ENCODE results near the gene ARSK. TPM values are rescaled to one million over a fixed set of nuclear protein-coding genes. Genes with fewer than 3 reads are reported as not detected.
A peak's percentile ranks its signal among the peaks of the same experiment; 100 is the strongest.

ARSK gene
- total RNA-seq, 1 donor from 2014 or later: 3.2 TPM

DNA sequence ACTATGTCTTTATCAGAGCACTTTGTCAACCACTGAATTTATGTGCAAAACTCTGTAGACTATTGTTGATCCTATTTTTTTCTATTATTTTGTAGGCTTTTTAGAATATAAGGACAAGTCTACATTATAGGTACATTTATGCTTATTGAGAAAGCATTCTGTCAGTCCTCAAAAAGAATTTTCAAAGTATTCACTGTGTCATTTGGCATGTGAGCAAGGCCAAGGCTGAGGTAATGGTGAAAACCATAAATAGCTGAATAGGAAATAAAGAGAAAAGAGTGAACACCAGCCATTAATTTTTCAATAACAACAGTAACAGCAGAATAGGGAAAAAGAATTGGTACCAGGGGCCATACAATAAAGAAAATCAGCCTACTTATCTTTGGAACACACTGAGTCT is 21.1 kb upstream of the ARSK start:
- H3K9me3 Mint-ChIP-seq: no peaks in the 10 kb centered on the region
- no peak overlapping the region for H3K4me3 Mint-ChIP-seq
- peaks cover 53% of the 10 kb centered on the region for H3K36me3 Mint-ChIP-seq (ENCODE audit: low read depth)
- intact Hi-C loops (cut with micrococcal nuclease): no loop called here
- peaks cover 11% of the 10 kb centered on the region for H3K4me1 Mint-ChIP-seq
- no peaks in the 10 kb centered on the region for H3K27me3 Mint-ChIP-seq
- no peak for DNase-seq
- H3K27ac Mint-ChIP-seq: no peak overlapping the region

DNA sequence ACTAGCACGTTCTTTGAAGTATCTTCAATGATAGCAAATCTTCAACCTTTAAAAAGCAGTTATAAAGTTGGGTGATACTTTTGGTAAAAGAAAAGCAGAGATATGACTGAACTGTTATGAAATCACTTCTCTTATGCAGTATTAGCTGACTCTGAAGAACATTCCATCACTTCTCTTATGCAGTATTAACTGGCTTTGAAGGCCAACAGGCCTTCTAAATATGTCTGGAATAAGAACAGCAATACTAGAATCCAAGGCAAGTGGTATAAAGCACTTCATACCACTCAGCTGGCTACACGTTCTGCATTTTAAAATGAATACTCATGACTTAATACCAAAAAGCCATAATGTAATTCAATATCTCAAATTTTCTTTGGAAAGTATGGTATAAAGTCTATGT is 17.4 kb upstream of the ARSK start:
- no peaks in the 10 kb centered on the region for H3K27me3 Mint-ChIP-seq
- peaks cover 67% of the 10 kb centered on the region for H3K36me3 Mint-ChIP-seq (ENCODE audit: low read depth)
- intact Hi-C loops (cut with micrococcal nuclease): no loop called here
- no peak overlapping the region for H3K27ac Mint-ChIP-seq
- H3K4me1 Mint-ChIP-seq: peaks cover 7% of the 10 kb centered on the region
- H3K4me3 Mint-ChIP-seq: no peak overlapping the region
- H3K9me3 Mint-ChIP-seq: no peaks in the 10 kb centered on the region
- no peak for DNase-seq

DNA sequence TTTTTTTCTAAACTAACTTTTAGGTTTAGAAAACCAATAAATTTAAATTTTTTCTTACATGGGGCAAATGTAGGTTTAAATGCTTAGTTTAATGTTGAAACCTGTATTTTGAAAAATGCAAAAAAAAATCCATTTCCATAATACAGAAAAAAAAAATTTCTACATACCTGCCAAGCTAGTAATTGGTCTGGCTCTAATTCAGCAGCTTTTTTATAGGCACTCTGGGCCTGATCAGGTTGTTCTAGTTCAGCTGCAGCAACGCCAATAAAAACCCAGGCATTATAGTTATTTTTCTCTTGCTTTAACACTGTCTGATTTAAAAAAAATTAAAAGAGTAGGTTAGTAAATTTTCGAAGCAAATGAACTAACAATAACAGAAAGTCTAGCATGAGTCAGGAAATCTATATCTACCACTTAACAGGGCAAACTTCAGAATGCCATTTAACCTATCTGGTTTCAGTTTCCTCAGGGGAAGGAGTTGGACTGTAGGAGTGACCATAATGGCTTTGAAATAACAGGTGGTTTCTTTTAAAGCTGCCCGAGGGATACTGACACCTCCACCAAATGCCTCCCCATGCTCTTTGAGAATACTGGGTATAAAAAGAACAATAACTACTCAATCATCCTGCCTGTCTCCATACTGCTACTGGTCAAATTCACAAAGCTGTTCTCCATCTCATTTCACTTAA is 11.7 kb upstream of the ARSK start:
- Mint-ChIP-seq H3K4me3 (no peak overlapping the region), H3K27ac (no peak overlapping the region)
- intact Hi-C loops (cut with micrococcal nuclease): no loop called here

DNA sequence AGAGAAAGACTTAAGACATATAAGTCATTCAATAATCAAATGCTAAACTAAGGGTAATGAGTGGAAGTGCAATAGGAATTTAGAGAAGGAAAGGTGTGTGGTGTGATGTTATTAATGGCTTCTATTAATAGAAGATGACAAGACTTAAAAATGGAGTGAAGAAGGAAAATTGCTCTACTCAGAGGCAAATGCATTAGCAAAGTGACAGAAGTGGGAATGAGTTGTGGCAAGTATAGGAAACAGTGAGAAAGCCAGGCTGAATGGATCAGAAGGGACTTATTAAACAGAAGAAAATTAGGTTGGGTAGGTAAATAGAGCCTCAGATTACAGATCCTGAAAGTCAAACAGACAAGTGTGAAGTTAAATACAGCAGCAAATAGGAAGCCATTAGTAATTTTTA is 5.9 kb upstream of the ARSK start:
- DNase-seq: no peak
- intact Hi-C loops (cut with micrococcal nuclease): no loop called here
- Mint-ChIP-seq H3K9me3 (no peaks in the 10 kb centered on the region), H3K36me3 (ENCODE audit: low read depth) (peaks cover 39% of the 10 kb centered on the region), H3K4me1 (peaks cover 32% of the 10 kb centered on the region), H3K27me3 (no peaks in the 10 kb centered on the region), H3K4me3 (no peak overlapping the region), H3K27ac (no peak overlapping the region)

More for the DNA sequence above, 11.7 kb upstream of the ARSK start:
- Mint-ChIP-seq H3K27me3 (no peaks in the 10 kb centered on the region), H3K4me1 (peaks cover 10% of the 10 kb centered on the region), H3K9me3 (no peaks in the 10 kb centered on the region), H3K36me3 (ENCODE audit: low read depth) (peaks cover 48% of the 10 kb centered on the region)
- DNase-seq: no peak

DNA sequence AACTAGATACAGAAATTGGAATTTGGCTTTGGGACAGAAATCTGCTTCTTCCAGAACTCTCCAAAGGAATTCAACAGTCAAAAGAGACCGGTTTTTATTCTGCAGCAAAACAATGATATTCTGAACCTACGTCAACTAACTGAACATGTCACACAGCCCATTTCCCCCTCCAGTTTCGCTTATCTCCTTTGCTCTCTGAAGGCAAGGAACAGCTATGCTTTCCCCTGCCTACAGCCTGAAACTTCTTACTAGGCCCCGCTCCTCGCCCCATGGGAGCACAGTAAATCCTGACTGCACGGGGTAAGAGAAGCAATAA is 612 bp upstream of the ARSK start:
- Mint-ChIP-seq H3K27me3 (no peaks in the 10 kb centered on the region), H3K27ac (peak overlapping the region; percentile 94), H3K36me3 (ENCODE audit: low read depth) (peaks cover 23% of the 10 kb centered on the region), H3K9me3 (no peaks in the 10 kb centered on the region), H3K4me3 (peak overlapping the region; percentile 96), H3K4me1 (peaks cover 42% of the 10 kb centered on the region)
- intact Hi-C loops (cut with micrococcal nuclease): loop anchor here (5.0 to 10.0 kb wide), 2 partner anchors 211 to 268 kb away; partner anchors contain the start of gene GLRX
- DNase-seq: no peak

DNA sequence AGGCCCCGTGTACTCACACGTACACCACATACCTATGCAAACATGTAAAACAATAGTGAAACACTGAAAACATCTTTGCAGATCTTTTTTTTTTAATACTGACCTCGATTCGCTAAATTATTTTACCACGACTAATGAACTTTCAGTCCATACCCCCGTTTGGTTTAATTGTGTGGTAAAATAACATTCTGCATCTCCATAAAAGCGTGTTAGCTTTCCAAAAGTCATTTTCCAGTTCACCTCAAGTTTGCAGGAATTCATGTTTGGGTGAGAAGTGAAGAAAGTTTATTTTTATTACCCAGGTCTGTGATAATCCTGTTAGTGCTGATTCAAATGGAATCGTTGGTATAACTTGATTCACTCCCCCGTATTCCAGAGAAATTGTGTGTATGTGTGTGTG is 652 bp downstream of the ARSK start:
- Mint-ChIP-seq H3K4me3 (peak overlapping the region; percentile 96), H3K27me3 (no peaks in the 10 kb centered on the region), H3K36me3 (ENCODE audit: low read depth) (peaks cover 20% of the 10 kb centered on the region), H3K4me1 (peaks cover 38% of the 10 kb centered on the region), H3K9me3 (no peaks in the 10 kb centered on the region), H3K27ac (peak overlapping the region; percentile 94)
- intact Hi-C loops (cut with micrococcal nuclease): loop anchor here (1.0 to 10.0 kb wide), 5 partner anchors 36 to 1380 kb away; no protein-coding TSS in a partner anchor
- no peak for DNase-seq

DNA sequence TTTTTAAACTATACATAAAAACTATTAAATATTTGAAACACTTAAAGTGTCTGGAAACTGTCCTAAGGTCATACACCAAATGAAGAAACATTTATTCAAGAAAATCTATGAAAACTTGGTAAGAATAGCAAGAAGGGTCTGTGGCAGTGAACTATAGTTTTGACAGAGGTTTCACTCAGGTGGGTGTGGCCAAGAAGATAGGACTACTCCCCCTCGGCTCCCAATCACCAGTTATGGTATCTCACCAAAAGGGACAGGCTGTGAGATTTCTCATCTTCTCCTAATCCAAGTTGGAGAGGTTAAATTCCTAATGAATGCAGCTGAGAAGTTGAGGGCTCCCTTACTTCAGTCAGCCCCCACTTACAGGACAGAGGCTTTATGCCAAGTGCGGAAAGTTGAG is 2.9 kb downstream of the ARSK start:
- Mint-ChIP-seq H3K9me3 (no peaks in the 10 kb centered on the region), H3K4me1 (peaks cover 23% of the 10 kb centered on the region), H3K4me3 (no peak overlapping the region), H3K27ac (no peak overlapping the region), H3K27me3 (no peaks in the 10 kb centered on the region), H3K36me3 (ENCODE audit: low read depth) (peaks cover 7% of the 10 kb centered on the region)
- no peak for DNase-seq
- intact Hi-C loops (cut with micrococcal nuclease): loop anchor here (10.0 kb wide), 1 partner anchor 207 kb away; no protein-coding TSS in a partner anchor

DNA sequence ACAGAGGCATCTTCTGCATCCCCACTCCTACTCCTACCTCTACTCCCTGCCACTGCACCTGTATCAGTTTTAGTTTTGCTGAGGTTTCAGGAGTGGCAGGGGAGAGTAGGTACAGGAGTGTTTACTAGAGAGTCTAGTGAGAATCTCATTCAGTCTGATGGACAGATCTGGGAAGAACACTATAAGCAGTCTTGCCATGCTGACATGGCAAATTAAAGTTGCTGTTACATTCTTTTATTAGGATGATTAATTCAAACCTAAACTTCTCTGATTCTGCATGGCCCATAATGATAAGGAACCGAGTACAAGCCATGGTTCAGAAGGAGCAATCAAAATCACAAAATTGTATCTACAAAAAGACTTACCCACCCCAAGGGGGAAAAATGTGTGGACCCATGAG is 7.4 kb downstream of the ARSK start:
- H3K4me1 Mint-ChIP-seq: no peaks in the 10 kb centered on the region
- intact Hi-C loops (cut with micrococcal nuclease): no loop called here
- no peak for DNase-seq

DNA sequence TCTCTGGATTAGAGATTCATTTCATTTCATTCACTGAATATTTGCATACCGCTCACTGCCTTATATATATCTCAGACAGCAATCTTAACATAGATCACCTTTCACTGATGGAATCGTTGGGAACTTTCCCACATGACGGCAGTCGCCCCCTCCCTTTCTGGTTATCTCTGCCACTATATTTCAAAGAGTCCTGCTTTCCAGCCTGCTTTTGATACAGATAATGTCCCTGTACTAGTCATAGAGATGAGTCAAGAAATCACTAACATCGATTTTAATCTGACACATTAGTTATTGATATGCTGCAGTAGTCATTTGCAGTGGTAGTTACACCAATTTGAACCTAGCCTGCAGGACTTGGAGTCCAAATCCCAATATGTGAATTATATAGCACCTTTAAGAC is 8.5 kb downstream of the ARSK start:
- Mint-ChIP-seq H3K4me3 (no peak overlapping the region), H3K36me3 (ENCODE audit: low read depth) (peaks cover 5% of the 10 kb centered on the region), H3K4me1 (no peaks in the 10 kb centered on the region), H3K27me3 (no peaks in the 10 kb centered on the region), H3K9me3 (peaks cover 4% of the 10 kb centered on the region), H3K27ac (no peak overlapping the region)
- no peak for DNase-seq
- intact Hi-C loops (cut with micrococcal nuclease): no loop called here

More for the DNA sequence above, 7.4 kb downstream of the ARSK start:
- H3K9me3 Mint-ChIP-seq: peaks cover 4% of the 10 kb centered on the region
- H3K36me3 Mint-ChIP-seq (ENCODE audit: low read depth): peaks cover 1% of the 10 kb centered on the region
- no peak overlapping the region for H3K27ac Mint-ChIP-seq
- no peak overlapping the region for H3K4me3 Mint-ChIP-seq
- H3K27me3 Mint-ChIP-seq: no peaks in the 10 kb centered on the region

DNA sequence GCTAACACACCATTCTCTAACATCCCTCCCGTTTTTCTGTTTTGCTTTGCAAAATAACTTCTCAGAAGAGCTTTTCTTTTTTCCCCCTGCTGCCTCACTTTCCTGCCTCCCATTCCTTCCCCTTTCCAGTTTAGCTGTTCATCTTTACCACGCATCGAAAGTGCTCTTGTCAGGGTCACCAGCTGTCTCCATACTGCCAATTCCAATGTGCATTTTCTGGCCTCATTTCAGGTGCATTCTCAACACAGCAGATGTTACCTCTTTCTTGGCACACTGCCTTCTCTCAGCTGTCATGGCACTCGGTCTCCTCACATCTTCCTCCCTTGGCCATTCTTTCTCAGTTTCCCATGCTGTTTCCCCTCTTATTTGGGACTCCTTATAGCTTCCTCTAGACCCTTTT is 9.5 kb downstream of the ARSK start:
- Mint-ChIP-seq H3K36me3 (ENCODE audit: low read depth) (peaks cover 5% of the 10 kb centered on the region), H3K4me1 (no peaks in the 10 kb centered on the region), H3K27ac (no peak overlapping the region), H3K27me3 (no peaks in the 10 kb centered on the region), H3K4me3 (no peak overlapping the region), H3K9me3 (peaks cover 4% of the 10 kb centered on the region)
- no peak for DNase-seq
- intact Hi-C loops (cut with micrococcal nuclease): no loop called here

DNA sequence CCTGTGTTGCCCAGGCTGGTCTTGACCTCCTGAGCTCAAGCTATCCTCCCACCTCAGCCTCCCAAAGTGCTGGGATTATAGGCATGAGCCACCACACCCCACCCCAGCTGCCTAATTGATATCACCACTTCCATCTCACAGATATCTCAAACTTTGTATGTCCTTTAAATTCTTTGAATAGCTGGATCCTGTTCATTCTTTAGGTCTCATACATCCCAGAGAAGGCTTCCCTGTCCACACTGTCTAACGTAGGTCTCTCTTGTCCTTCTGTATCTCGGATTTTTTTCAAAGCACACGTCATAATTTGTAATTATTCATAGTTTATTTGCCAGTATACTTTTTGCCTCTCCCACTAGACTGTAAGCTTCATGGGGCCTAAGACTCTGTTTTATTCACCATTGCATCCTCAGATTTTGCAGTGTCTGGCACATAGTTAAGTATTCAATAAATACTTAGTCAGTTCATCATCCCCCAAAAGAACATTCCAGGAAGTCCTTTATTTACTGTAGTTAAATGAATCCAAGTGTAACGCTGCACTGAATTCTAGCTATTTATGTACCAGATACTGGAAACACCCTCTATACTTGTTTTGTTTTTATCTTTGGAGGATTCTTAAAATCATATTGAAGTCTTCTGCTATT is 10.5 kb downstream of the ARSK start:
- Mint-ChIP-seq H3K4me3 (no peak overlapping the region), H3K4me1 (no peaks in the 10 kb centered on the region), H3K27me3 (no peaks in the 10 kb centered on the region), H3K36me3 (ENCODE audit: low read depth) (peaks cover 5% of the 10 kb centered on the region), H3K27ac (no peak overlapping the region), H3K9me3 (peaks cover 4% of the 10 kb centered on the region)
- DNase-seq: no peak
- intact Hi-C loops (cut with micrococcal nuclease): no loop called here

DNA sequence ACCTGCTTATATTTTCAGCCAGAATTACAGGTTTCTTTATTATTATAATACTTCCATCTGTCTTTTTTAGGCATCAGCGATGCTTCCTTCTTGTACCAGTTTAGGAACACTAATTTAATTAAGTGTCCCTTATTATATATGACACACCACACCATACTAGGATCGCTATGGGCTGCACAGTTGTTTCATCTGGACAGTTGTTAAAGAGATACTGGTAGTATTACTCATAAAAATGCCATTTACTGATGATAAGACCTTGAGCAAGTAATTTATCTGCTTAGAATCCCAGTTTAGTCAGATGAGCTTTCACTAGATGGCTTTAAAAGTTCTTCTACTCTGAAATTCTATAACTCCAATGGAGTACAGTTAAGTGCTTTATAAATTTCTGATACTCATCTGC is 17.1 kb downstream of the ARSK start:
- Mint-ChIP-seq H3K27me3 (no peaks in the 10 kb centered on the region), H3K27ac (no peak overlapping the region), H3K36me3 (ENCODE audit: low read depth) (peaks cover 8% of the 10 kb centered on the region), H3K9me3 (no peaks in the 10 kb centered on the region), H3K4me3 (no peak overlapping the region), H3K4me1 (no peaks in the 10 kb centered on the region)
- no peak for DNase-seq
- intact Hi-C loops (cut with micrococcal nuclease): no loop called here

DNA sequence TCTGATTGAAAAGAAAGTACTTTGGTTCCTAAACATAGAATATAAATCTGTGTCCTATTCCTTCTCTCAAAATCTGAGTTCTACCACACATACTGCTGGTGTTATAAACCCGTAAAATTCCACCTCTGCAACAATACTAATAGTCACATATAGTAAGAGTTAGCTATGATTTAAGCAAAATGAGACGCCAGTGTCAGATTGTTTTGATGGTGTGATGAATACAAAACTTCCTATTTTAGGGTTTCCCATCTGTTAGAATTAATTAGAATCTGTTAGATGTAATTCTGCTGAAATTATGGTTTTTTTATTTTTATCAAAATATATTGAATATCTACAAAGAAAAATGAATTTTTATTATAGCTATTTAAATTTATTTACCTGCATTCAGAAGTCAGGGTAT is 26.7 kb downstream of the ARSK start:
- intact Hi-C loops (cut with micrococcal nuclease): no loop called here
- Mint-ChIP-seq H3K36me3 (ENCODE audit: low read depth) (peaks cover 7% of the 10 kb centered on the region), H3K4me3 (no peak overlapping the region), H3K9me3 (no peaks in the 10 kb centered on the region), H3K4me1 (no peaks in the 10 kb centered on the region), H3K27me3 (no peaks in the 10 kb centered on the region), H3K27ac (no peak overlapping the region)
- DNase-seq: no peak

DNA sequence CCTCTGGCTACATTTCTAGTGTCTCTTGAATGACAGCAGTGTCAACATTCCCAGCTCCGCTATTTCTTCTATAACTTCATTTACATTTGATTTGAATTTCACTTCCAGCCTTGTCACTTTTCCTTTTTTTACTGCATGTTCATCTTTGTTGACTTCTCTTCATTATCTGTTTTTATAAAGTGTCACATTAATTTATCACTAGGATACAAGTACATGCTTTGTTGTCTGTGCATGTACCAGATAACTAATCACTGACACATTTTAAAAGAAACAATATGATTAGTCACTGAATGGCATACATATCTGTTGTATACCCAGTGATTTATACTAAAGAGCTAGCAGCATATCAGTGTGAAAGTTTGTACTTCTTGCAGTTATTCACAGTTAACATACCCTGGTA is 29.1 kb downstream of the ARSK start:
- no peak for DNase-seq
- Mint-ChIP-seq H3K4me3 (no peak overlapping the region), H3K27me3 (no peaks in the 10 kb centered on the region), H3K36me3 (ENCODE audit: low read depth) (peaks cover 5% of the 10 kb centered on the region), H3K4me1 (no peaks in the 10 kb centered on the region), H3K9me3 (no peaks in the 10 kb centered on the region), H3K27ac (no peak overlapping the region)
- intact Hi-C loops (cut with micrococcal nuclease): no loop called here

Measured in activated CD4-positive, alpha-beta T cell treated with anti-CD3 and anti-CD28 coated beads, Interleukin-2, amount 10 ng/mL, durations not matched to agents 24 days and 14 days (primary cell).